Lower leg skin (tissue), 3 donors: ENCODE data around the gene GGCT.

ENCODE experiments used
- POLR2A ChIP-seq, 2 donors: fragments of 450-650 bp; IDR thresholded peaks; one replicate each; pipeline ENCODE4 v1.6.1; 2016 to 2017; ENCODE audit warnings: antibody characterized with exemption in 2 of 2, mild to moderate bottlenecking in 1 of 2, moderate library complexity in 1 of 2
- TF ChIP-seq, protein P1 (sequence below), 3 donors: fragments of 450-650 bp; IDR thresholded peaks; one replicate each; pipeline ENCODE4 v1.5.1; 2016; ENCODE audit warnings: antibody characterized with exemption in 3 of 3, mild to moderate bottlenecking in 3 of 3, moderate library complexity in 2 of 3

DNA sequence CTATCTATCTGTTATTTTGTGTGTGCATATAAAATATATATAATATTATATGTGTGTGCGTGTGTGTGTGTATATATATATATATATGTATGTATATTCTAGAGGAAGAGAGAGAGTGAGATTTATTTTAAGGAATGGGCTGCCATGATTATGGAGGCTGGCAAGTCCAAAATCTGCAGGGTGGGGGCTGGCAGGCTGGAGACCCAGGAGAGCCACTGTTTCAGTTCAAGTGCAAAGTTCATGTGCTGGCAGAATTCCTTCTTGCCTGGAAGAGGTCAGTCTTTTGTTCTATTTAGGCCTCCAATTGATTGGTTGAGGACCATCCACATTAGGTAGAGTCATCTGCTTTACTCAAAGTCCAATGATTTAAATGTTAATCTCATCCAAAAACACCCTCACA is 47.7 kb upstream of the GGCT start:
- no peak for TF ChIP-seq POLR2A (IDR thresholded peaks at IDR 0.05)
- TF ChIP-seq, protein P1, sequence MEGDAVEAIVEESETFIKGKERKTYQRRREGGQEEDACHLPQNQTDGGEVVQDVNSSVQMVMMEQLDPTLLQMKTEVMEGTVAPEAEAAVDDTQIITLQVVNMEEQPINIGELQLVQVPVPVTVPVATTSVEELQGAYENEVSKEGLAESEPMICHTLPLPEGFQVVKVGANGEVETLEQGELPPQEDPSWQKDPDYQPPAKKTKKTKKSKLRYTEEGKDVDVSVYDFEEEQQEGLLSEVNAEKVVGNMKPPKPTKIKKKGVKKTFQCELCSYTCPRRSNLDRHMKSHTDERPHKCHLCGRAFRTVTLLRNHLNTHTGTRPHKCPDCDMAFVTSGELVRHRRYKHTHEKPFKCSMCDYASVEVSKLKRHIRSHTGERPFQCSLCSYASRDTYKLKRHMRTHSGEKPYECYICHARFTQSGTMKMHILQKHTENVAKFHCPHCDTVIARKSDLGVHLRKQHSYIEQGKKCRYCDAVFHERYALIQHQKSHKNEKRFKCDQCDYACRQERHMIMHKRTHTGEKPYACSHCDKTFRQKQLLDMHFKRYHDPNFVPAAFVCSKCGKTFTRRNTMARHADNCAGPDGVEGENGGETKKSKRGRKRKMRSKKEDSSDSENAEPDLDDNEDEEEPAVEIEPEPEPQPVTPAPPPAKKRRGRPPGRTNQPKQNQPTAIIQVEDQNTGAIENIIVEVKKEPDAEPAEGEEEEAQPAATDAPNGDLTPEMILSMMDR (IDR thresholded peaks at IDR 0.05): no peak
